Retinal pigment epithelial cell (primary cell): Measurements from ENCODE around the gene PPIP5K2.

Source experiments
- DNase-seq: peaks from one replicate; pipeline ENCODE4 v3.0.0-alpha.2; 2010; ENCODE audit warnings: low read depth
- H3K4me3 ChIP-seq: 2 replicates; pipeline ENCODE4 v1.5.1; 2011; ENCODE audit warnings: mild to moderate bottlenecking, low read length, control low read depth, moderate library complexity
- CTCF ChIP-seq: conservative IDR thresholded peaks from 2 replicates; pipeline ENCODE4 v1.5.1; 2011; ENCODE audit warnings: low read depth, low read length, control low read depth, inconsistent platforms

PPIP5K2 gene

GRCh38 chr5:103205991-103206700 lies 86.0 kb downstream of the PPIP5K2 start:
- no peak for DNase-seq
- no peak for TF ChIP-seq CTCF

GRCh38 chr5:103207011-103207410 lies 86.9 kb downstream of the PPIP5K2 start:
- TF ChIP-seq CTCF: no peak
- no peak for DNase-seq

More at GRCh38 chr5:103205991-103206700, 86.0 kb downstream of the PPIP5K2 start:
- H3K4me3 ChIP-seq: no peak overlapping the region

GRCh38 chr5:103207653-103208052 lies 87.6 kb downstream of the PPIP5K2 start:
- no peak for DNase-seq
- no peak overlapping the region for H3K4me3 ChIP-seq
- TF ChIP-seq CTCF: no peak

More at GRCh38 chr5:103207011-103207410, 86.9 kb downstream of the PPIP5K2 start:
- H3K4me3 ChIP-seq: no peak overlapping the region

DNA sequence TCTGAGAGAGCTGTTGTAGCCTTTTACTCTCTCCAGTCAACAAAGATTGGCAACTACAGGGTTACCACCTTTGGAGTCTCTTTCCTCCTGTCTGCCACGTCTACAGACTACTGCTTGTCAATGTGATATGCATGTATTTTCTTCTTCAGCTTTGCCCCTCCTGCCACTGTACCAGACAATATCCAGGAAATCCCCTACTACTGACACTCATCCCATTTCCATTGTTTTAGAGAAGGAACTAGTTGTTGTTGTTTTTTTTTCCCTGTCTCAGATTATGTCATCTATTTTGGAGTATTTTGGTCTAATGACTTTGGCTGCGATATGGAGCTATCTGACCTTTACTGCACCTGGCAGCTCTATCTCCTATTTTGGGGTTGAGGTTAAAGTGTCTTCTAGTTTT lies 88.4 kb downstream of the PPIP5K2 start:
- no peak for TF ChIP-seq CTCF
- no peak for DNase-seq
- H3K4me3 ChIP-seq: no peak overlapping the region

DNA sequence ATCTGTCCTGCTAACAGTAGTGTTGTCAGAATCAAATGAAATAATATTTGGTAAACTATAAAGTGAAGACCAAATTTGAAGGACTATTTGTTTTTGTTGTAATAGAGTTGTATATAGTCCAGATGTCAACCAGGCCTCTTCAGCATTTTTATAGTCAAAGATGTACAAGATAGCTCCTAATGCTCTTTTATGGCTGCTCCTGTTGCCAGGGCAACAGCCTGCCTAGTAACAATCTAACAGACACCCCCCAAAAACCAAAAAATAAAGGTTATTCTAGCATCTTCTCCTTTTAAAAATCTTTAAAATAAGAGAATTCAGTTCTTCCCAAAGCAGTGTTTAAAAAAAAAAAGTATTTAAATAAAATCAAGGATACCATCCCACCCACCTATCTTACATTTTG lies 89.0 kb downstream of the PPIP5K2 start:
- DNase-seq: no peak
- H3K4me3 ChIP-seq: no peak overlapping the region
- no peak for TF ChIP-seq CTCF

GRCh38 chr5:103210952-103211351 lies 90.9 kb downstream of the PPIP5K2 start:
- DNase-seq: no peak
- TF ChIP-seq CTCF: no peak
- H3K4me3 ChIP-seq: no peak overlapping the region
